ENCODE results near the gene KREMEN1. TPM values are rescaled to one million over a fixed set of nuclear protein-coding genes. Genes with fewer than 3 reads are reported as not detected.

The KREMEN1 gene
- total and polyA plus RNA-seq, 2 donors (not counting 1 experiment from before 2014, with no cell fraction given), result 0.01 TPM; not detected in 1

GRCh38 chr22:29088809-29089208 is 16.0 kb downstream of the KREMEN1 start:
- H3K9ac ChIP-seq (ENCODE audit: low read length), result no peak overlapping the region
- CTCF ChIA-PET, result interaction anchor here (1.3 kb wide), 1 partner anchor 156 kb away, joined by 4 read pairs; no protein-coding TSS in a partner anchor
- no peaks in the 10 kb centered on the region for H3K36me3 ChIP-seq (replicated peaks in 1 of 2; ENCODE audit: control extremely low read depth in 1 of 2, control insufficient read depth in 1 of 2, extremely low read depth in 1 of 2, insufficient read depth in 2 of 2, low read length in 1 of 2)
- no peak overlapping the region for H3K4me3 Mint-ChIP-seq
- H2AFZ ChIP-seq (ENCODE audit: insufficient read depth, low read depth, low read length, poor library complexity, severe bottlenecking), result no peak overlapping the region
- intact Hi-C loops (cut with micrococcal nuclease), result no loop called here
- peaks cover 29% of the 10 kb centered on the region for H3K27me3 Mint-ChIP-seq
- ATAC-seq (ENCODE audit: low read depth) (no peak), DNase-seq (no peak)
- no peaks in the 10 kb centered on the region for H3K4me1 Mint-ChIP-seq
- WGBS (ENCODE audit: insufficient coverage), result 85% methylated on average over 1 of the region's 3 CpGs
- POLR2A ChIA-PET, result no interaction called here
- no peak overlapping the region for H3K27ac ChIP-seq (ENCODE audit: low read length in 2 of 2)
- no peaks in the 10 kb centered on the region for H3K79me2 ChIP-seq (ENCODE audit: control insufficient read depth, insufficient read depth, low read length)
- H3K4me3 ChIP-seq (ENCODE audit: control extremely low read depth in 1 of 5, extremely low read depth in 1 of 5, insufficient read depth in 1 of 5, low read depth in 2 of 5, low read length in 4 of 5), result no peak overlapping the region
- peaks cover 0 to 8% (median 0%) of the 10 kb centered on the region in 4 experiments for H3K27me3 ChIP-seq (replicated peaks in 1 of 4; ENCODE audit: control extremely low read depth in 1 of 4, control insufficient read depth in 3 of 4, insufficient read depth in 4 of 4, low read length in 3 of 4)
- no peaks in the 10 kb centered on the region for H3K9me3 Mint-ChIP-seq (ENCODE audit: insufficient read depth)
- H4K20me1 ChIP-seq (ENCODE audit: control insufficient read depth, insufficient read depth, low read length, poor library complexity, severe bottlenecking), result no peaks in the 10 kb centered on the region
- H3K4me1 ChIP-seq (ENCODE audit: control insufficient read depth in 2 of 2, insufficient read depth in 2 of 2, low read length in 2 of 2), result no peaks in the 10 kb centered on the region
- TF ChIP-seq EZH2 (IDR thresholded peaks at IDR 0.05; ENCODE audit: borderline replicate concordance, insufficient read depth, low read depth, low read length, poor library complexity, severe bottlenecking) (no peak), CTCF (IDR thresholded peaks at IDR 0.05) (no peak)
- no peak overlapping the region for H3K27ac Mint-ChIP-seq
- H3K4me2 ChIP-seq (replicated peaks; ENCODE audit: low read depth, low read length, poor library complexity, severe bottlenecking), result no peak overlapping the region
- no peaks in the 10 kb centered on the region for H3K9me3 ChIP-seq (ENCODE audit: control extremely low read depth in 1 of 3, control insufficient read depth in 2 of 3, insufficient read depth in 1 of 3, low read length in 2 of 3)

GRCh38 chr22:29089507-29089906 is 16.7 kb downstream of the KREMEN1 start:
- H3K27me3 Mint-ChIP-seq, result peaks cover 33% of the 10 kb centered on the region
- H3K36me3 ChIP-seq (replicated peaks in 1 of 2; ENCODE audit: control extremely low read depth in 1 of 2, control insufficient read depth in 1 of 2, extremely low read depth in 1 of 2, insufficient read depth in 2 of 2, low read length in 1 of 2), result no peaks in the 10 kb centered on the region
- no peak overlapping the region for H3K27ac ChIP-seq (ENCODE audit: low read length in 2 of 2)
- H3K4me2 ChIP-seq (replicated peaks; ENCODE audit: low read depth, low read length, poor library complexity, severe bottlenecking), result no peak overlapping the region
- H3K4me1 Mint-ChIP-seq, result no peaks in the 10 kb centered on the region
- intact Hi-C loops (cut with micrococcal nuclease), result no loop called here
- H3K9me3 Mint-ChIP-seq (ENCODE audit: insufficient read depth), result no peaks in the 10 kb centered on the region
- H3K27me3 ChIP-seq (replicated peaks in 1 of 4; ENCODE audit: control extremely low read depth in 1 of 4, control insufficient read depth in 3 of 4, insufficient read depth in 4 of 4, low read length in 3 of 4), result peaks cover 0 to 8% (median 0%) of the 10 kb centered on the region in 4 experiments
- no peak overlapping the region for H3K4me3 Mint-ChIP-seq
- WGBS (ENCODE audit: insufficient coverage), result 52% methylated on average over 3 of the region's 3 CpGs
- H3K9me3 ChIP-seq (ENCODE audit: control extremely low read depth in 1 of 3, control insufficient read depth in 2 of 3, insufficient read depth in 1 of 3, low read length in 2 of 3), result no peaks in the 10 kb centered on the region
- ChIA-PET CTCF (interaction anchor here (1.3 kb wide), 1 partner anchor 156 kb away, joined by 4 read pairs; no protein-coding TSS in a partner anchor), POLR2A (no interaction called here)
- no peak overlapping the region for H3K9ac ChIP-seq (ENCODE audit: low read length)
- no peak for DNase-seq
- no peak overlapping the region for H3K27ac Mint-ChIP-seq
- TF ChIP-seq CTCF (IDR thresholded peaks at IDR 0.05), result no peak
- no peaks in the 10 kb centered on the region for H3K4me1 ChIP-seq (ENCODE audit: control insufficient read depth in 2 of 2, insufficient read depth in 2 of 2, low read length in 2 of 2)
- no peaks in the 10 kb centered on the region for H4K20me1 ChIP-seq (ENCODE audit: control insufficient read depth, insufficient read depth, low read length, poor library complexity, severe bottlenecking)
- no peak overlapping the region for H3K4me3 ChIP-seq (ENCODE audit: control extremely low read depth in 1 of 5, extremely low read depth in 1 of 5, insufficient read depth in 1 of 5, low read depth in 2 of 5, low read length in 4 of 5)
- H3K79me2 ChIP-seq (ENCODE audit: control insufficient read depth, insufficient read depth, low read length), result no peaks in the 10 kb centered on the region
- no peak overlapping the region for H2AFZ ChIP-seq (ENCODE audit: insufficient read depth, low read depth, low read length, poor library complexity, severe bottlenecking)
- no peak for ATAC-seq (ENCODE audit: low read depth)
